ENCODE measurements around the gene DGKA.
"Not testable (repeated sequence)": the region's sequence is repeated elsewhere in the genome, so short reads cannot be mapped to it uniquely, and the experiment has no call there.

DGKA gene

DNA sequence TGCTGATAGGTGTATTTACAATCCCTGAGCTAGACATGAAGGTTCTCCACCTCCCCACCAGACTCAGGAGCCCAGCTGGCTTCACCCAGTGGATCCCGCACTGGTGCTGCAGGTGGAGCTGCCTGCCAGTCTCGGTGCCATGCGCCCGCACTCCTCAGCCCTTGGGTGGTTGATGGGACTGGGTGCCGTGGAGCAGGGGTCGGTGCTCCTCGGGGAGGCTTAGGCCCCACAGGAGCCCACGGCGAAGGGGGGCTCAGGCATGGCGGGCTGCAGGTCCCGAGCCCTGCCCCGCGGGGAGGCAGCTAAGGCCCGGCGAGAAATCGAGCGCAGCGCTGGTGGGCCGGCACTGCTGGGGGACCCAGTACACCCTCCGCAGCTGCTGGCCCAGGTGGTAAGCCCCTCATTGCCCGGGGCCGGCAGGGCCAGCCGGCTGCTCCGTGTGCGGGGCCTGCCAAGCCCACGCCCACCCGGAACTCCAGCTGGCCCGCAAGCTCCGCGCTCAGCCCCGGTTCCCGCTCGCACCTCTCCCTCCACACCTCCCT lies 69.1 kb downstream of the DGKA start:
- DNase-seq: not testable (repeated sequence)

DNA sequence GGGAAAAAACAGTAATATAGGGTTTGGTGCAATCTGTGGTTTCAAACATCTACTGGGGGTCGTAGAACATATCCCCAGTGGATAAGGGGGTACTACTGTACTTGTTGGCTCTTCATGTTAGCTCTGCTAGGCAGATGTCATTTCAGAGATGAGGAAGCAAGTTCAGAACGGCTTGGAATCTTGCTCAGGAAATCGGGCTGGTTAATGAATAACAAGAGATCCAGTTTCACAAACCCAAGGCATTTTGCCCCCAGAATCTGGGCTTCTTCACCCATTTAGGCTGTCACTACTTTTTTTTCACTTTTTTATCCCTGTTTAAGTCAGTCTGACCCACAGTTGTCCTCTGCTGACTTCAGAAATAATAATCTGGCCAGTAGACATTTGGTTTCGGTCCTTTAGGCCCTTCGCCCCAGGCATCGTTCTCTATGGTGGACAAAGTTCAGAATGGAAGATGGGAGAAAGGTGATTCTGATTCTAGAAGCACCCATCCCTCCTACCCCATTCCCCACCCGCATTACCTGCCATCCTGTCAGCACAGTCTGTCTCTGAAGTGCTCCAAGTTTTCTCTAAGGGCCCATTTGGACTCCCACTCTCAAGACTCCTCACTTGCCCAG lies 70.6 kb downstream of the DGKA start:
- DNase-seq: no peak

DNA sequence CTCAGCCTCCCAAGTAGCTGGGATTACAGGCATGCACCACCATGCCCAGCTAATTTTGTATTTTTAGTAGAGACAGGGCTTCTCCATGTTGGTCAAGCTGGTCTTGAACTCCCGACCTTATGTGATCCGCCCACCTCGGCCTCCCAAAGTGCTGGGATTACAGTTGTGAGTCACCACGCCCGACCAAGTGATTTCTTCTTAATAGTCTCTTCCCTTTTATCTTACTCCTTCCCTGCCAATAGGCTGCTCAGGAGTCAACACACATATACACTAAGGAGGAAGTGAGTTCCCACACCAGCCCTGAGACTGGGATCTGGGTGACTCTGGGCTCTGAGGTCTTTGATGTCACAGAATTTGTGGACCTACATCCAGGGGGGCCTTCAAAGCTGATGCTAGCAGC lies 72.4 kb downstream of the DGKA start:
- DNase-seq: not testable (repeated sequence)
